ENCODE results near the gene CNN1. TPM values are rescaled to one million over a fixed set of nuclear protein-coding genes. Genes with fewer than 3 reads are reported as not detected.

Gene CNN1
- total RNA-seq, 4 donors from 2014 or later: 0.92 to 6.7 (median 3.9) TPM

DNA sequence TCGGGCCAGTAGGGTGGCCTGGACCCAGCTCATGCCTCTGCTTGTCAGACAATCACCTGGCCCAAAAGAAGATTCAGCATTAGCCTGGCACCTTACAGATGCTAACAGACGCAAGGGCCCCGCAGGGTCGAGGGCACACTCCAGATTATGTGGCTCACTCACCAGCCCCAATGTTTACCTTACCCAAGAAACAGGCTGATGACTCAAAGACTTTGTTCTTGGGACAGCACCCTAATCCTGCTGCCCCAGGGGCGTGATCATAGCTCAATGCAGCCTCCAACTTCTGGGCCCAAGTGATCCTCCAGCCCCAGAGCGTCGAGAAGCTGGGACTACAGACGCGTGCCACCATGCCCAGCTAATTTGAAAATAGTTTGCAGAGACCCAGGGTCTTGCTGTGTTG is 19.5 kb upstream of the CNN1 start:
- DNase-seq (no peak), ATAC-seq (no peak)
- in situ Hi-C loops (cut with MboI; ENCODE audit: low sequenced_read_pairs in 4 of 4) (no loop called here), intact Hi-C loops (cut with DNase I; ENCODE audit: low total_unique reads) (no loop called here)
- Histone ChIP-seq H3K4me3 (no peak overlapping the region), H3K27me3 (no peaks in the 10 kb centered on the region), H3K9me3 (no peaks in the 10 kb centered on the region), H3K4me1 (no peaks in the 10 kb centered on the region), H3K27ac (no peak overlapping the region), H3K36me3 (peaks cover 0 to 45% of the 10 kb centered on the region in 2 donors)
- TF ChIP-seq, protein P1, sequence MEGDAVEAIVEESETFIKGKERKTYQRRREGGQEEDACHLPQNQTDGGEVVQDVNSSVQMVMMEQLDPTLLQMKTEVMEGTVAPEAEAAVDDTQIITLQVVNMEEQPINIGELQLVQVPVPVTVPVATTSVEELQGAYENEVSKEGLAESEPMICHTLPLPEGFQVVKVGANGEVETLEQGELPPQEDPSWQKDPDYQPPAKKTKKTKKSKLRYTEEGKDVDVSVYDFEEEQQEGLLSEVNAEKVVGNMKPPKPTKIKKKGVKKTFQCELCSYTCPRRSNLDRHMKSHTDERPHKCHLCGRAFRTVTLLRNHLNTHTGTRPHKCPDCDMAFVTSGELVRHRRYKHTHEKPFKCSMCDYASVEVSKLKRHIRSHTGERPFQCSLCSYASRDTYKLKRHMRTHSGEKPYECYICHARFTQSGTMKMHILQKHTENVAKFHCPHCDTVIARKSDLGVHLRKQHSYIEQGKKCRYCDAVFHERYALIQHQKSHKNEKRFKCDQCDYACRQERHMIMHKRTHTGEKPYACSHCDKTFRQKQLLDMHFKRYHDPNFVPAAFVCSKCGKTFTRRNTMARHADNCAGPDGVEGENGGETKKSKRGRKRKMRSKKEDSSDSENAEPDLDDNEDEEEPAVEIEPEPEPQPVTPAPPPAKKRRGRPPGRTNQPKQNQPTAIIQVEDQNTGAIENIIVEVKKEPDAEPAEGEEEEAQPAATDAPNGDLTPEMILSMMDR (IDR thresholded peaks at IDR 0.05 in 4 of 5, conservative IDR thresholded peaks at IDR 0.05 in 1 of 5): no peak
- TF ChIP-seq POLR2A (IDR thresholded peaks at IDR 0.05): no peak

DNA sequence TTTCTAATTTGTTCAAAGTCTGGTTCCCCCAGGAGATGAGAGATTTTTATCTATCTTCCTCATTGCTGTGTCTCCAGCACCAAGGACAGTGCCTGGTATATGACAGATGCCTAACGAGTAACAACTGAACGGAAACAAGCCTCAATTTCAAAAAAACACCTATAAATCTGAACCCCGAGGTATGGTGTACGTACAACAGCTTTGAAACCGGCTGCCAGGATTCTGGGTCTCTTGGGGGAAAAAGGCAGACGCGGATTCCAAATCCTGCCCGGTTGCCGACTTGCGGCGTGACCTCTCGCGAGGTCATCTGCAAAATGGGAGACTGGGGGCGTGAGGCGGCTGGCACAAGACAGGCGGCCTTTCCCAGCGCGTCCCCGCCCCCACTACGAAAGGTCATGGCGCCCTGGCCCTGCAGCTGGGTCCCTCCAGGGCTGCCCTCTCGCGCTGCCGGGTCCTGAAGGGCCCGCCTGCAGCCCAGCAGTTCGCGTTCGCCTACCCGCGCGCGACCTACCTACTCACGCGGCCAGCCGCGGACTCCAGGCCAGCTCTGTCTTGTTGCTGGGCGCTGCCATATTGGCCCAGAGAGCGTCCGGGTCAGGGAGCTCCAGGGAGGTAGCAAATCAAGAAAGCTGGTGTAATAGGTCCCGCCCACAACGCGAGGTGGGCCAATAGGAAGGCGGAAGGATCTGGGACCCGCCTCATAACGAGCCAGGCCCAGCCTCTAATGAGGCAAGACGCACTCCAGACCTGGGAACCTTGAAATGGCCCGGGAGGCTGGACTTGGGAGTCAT is 9.9 kb upstream of the CNN1 start, which contains the start of gene ECSIT:
TSS of gene ECSIT (minus strand) at position 584 of the 791 bp plus-strand sequence. CDS start 9,964 bp downstream, outside the sequence.
- peak; percentile 96 to 99 for DNase-seq
- intact Hi-C loops (cut with DNase I; ENCODE audit: low total_unique reads) (loop anchor here (1.0 to 2.0 kb wide), 3 partner anchors 23 to 94 kb away; partner anchors contain the start of genes ELOF1, ODAD3, PRKCSH and ZNF653), in situ Hi-C loops (cut with MboI; ENCODE audit: low sequenced_read_pairs in 4 of 4) (no loop called here)
- peak in 1 of 2 donors; percentile 36 for TF ChIP-seq POLR2A (IDR thresholded peaks at IDR 0.05)
- TF ChIP-seq, protein P1 (IDR thresholded peaks at IDR 0.05 in 4 of 5, conservative IDR thresholded peaks at IDR 0.05 in 1 of 5): no peak
- Histone ChIP-seq H3K36me3 (no peaks in the 10 kb centered on the region), H3K27ac (peak within 1 kb of the TSS; percentile 89 to 93 (median 92)), H3K4me1 (peaks cover 13 to 24% of the 10 kb centered on the region in 2 donors), H3K27me3 (no peaks in the 10 kb centered on the region), H3K4me3 (peak within 1 kb of the TSS; percentile 77 to 92 (median 83)), H3K9me3 (no peaks in the 10 kb centered on the region)
- peak; percentile 99 to 100 for ATAC-seq

DNA sequence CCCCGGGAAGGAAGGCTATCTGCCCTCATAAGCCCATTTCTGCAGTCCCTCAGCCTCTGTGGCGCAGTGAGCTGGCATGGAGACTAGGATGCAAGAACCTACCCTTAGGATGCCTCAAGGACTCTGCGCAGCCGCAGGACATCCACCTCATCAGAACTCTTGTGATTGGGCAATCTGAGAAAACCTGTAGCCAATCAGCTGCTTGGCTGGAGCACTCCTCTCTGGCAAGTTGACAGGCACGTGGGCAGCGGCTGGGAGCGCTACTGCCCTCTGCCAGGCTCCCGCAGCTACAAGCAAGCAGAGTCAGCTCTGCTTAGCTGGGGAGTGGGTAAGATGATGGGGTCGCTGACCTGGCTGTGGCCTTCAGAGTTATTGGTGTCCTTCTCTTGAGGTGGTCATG is 8.2 kb upstream of the CNN1 start:
- in situ Hi-C loops (cut with MboI; ENCODE audit: low sequenced_read_pairs in 4 of 4): no loop called here
- ATAC-seq: peak in 1 of 2 donors; percentile 53
- no peak for TF ChIP-seq POLR2A (IDR thresholded peaks at IDR 0.05)
- TF ChIP-seq, protein P1 (IDR thresholded peaks at IDR 0.05 in 4 of 5, conservative IDR thresholded peaks at IDR 0.05 in 1 of 5): peak in 1 of 5 experiments; percentile 7

GRCh38 chr19:11534538-11534937 is 4.1 kb upstream of the CNN1 start:
- H3K27ac ChIP-seq: peak overlapping the region in 2 of 4 donors; percentile 81 to 84
- ATAC-seq (no peak), DNase-seq (no peak)
- TF ChIP-seq POLR2A (IDR thresholded peaks at IDR 0.05): no peak
- TF ChIP-seq, protein P1 (IDR thresholded peaks at IDR 0.05 in 4 of 5, conservative IDR thresholded peaks at IDR 0.05 in 1 of 5): no peak
- no peak overlapping the region for H3K4me3 ChIP-seq
- peaks cover 0 to 4% (median 4%) of the 10 kb centered on the region in 3 donors for H3K27me3 ChIP-seq
- intact Hi-C loops (cut with DNase I; ENCODE audit: low total_unique reads) (no loop called here), in situ Hi-C loops (cut with MboI; ENCODE audit: low sequenced_read_pairs in 4 of 4) (no loop called here)
- no peaks in the 10 kb centered on the region for H3K9me3 ChIP-seq
- peaks cover 0 to 3% of the 10 kb centered on the region in 2 donors for H3K4me1 ChIP-seq
- H3K36me3 ChIP-seq: no peaks in the 10 kb centered on the region

More for the DNA sequence above, 8.2 kb upstream of the CNN1 start:
- H3K4me1 ChIP-seq: peaks cover 13 to 24% of the 10 kb centered on the region in 2 donors
- no peaks in the 10 kb centered on the region for H3K9me3 ChIP-seq
- intact Hi-C loops (cut with DNase I; ENCODE audit: low total_unique reads): no loop called here
- no peaks in the 10 kb centered on the region for H3K36me3 ChIP-seq
- H3K27ac ChIP-seq: no peak overlapping the region
- no peaks in the 10 kb centered on the region for H3K27me3 ChIP-seq
- H3K4me3 ChIP-seq: no peak overlapping the region
- DNase-seq: peak; percentile 45 to 79
